HG03175 (cell line): ENCODE data around the gene GGTA1.

Source experiments
- ATAC-seq: cut with Tn5 transposase; IDR thresholded peaks from one replicate; pipeline ENCODE4 v1.9.1; 2021; ENCODE audit warnings: mild to moderate bottlenecking, moderate library complexity; ENCODE audit not compliant: unreplicated experiment

Gene GGTA1

GRCh38 chr9:121424024-121424432 lies 75.6 kb downstream of the GGTA1 start:
- no peak for ATAC-seq

DNA sequence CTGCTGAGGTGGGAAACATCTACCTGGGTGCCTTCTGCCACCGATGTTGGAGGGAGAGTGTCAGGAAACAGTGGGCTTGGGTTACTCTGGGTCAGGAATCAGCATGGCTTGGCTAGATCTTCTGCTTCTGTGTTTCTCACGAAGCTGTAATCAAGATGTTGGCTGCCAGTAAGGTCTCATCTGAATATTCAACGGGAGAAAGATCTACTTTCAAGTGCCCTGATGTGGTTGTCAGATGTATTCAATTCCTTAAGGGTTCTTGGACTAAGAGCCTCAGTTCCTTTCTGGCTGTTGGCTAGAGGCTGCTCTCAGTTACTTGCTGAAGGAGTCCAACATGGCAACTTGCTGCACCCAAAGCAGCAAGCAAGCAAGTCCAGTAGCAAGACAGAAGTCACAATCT lies 87.7 kb downstream of the GGTA1 start:
- ATAC-seq = no peak

DNA sequence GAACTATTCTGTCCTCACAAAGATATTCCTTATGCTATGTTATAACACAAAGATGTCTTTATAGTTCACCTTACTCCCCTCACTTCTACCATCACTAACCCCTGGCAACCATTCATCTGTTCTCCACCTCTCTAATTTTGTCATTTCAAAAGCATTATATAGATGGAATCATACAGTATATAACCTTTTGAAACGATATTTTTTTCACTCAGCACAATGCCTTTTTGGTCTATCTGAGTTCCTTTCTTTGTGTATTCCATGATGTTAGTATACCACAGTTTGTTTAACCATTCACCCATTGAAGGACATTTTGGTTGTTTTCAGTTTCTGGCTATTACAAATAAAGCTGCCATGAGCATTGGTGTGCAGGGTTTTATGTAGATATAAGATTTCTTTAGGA lies 93.7 kb downstream of the GGTA1 start:
- no peak for ATAC-seq
